GM18519 (cell line): ENCODE measurements around the gene DPP6.
"Not testable (repeated sequence)": the region's sequence is repeated elsewhere in the genome, so short reads cannot be mapped to it uniquely, and the experiment has no call there.

ENCODE experiments used
- ATAC-seq: cut with Tn5 transposase; IDR thresholded peaks from one replicate; pipeline ENCODE4 v1.9.1; 2021; ENCODE audit warnings: mild to moderate bottlenecking, moderate library complexity; ENCODE audit not compliant: unreplicated experiment, low FRiP score

Gene DPP6

DNA sequence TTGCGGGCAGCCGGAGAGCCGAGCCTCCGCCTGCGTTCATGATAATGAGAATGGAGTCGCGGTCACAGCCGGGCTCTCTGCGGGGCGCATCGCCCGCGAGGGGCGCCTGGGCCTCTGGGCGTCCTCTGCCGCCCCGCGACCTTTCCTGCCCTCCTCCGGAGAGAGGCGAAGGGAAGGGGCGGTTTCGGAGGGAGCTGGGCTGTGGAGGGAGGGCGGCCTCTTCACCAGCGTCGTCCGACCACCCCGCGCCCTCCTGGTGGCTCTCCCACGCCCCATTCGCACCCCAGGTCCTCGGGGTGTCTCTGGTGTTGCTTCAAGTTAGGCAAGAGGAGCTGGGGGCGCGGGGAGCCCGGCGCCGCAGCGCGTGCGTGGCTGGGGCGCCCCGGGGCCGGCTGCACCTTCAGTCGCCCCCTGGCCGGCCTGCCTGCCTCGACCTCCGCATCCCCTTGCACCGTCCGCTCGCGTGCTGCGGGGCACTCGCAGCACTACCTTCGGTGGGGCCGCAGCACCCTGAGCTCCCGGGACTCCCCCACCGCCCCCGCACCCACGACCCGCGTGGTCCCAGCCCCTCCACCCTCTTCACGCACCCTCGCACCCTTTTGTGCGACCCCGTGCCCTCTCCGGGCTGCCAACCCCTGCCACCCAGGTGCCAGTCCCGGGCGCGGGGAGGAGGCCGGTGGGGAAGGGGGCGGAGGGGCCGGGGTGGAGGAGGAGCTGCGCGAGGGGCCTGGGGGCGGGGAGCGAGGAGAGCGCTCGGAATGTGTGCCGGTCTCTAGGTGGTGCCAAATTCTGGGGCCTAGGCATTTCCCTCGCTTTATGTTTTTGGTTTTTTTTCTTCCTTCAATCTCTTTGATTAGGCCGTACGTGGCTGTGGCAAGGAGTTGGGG, at the start of gene DPP6:
Gene DPP6 (plus strand): TSS at position 756 of the 887 bp plus-strand sequence.
- ATAC-seq, result not testable (repeated sequence)

GRCh38 chr7:154009423-154009911, 42.7 kb upstream of the DPP6 start:
- not testable (repeated sequence) for ATAC-seq

- not testable (repeated sequence) for ATAC-seq
Measured at GRCh38 chr7:154010726-154011568, 41.3 kb upstream of the DPP6 start.

DNA sequence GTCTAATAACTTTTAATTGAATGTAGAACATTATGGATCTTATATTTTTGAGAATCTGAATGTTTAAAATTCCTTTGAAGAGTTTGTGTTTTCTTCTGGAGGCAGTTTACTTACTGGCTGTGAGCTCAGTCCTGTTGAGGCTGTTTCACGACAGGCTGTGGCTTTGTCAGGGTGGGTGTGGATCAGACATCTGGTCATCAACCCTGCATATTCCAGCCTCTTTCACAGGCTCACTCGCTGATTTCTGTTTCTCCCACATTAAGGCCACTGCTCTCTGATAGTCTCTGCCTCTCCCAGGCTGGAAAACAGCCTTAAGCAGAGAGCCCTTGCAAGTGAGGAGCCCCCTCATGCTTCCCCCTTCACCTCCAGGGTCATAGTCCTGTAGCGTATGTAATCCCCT, 39.4 kb upstream of the DPP6 start:
- ATAC-seq, result not testable (repeated sequence)

DNA sequence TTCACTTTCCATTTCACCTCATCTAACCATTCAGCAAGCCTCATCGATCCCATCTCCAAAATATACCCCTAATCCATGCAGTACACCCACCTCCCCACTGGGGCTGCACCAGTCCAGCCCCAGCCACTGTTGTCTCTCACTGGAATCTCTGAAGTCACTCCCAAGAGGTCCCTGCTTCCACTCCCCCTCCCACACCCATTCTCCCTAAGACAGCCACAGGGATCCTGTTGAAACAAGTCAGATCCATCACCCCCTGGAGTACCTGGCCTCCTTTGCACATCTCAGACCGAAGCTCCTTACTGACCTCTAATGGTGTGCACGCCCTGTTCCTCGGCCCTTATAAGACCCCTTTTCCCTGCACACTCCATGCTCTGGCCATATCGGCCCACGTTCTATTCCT, 36.6 kb upstream of the DPP6 start:
- ATAC-seq, result not testable (repeated sequence)

- not testable (repeated sequence) for ATAC-seq
Measured at GRCh38 chr7:154018354-154018753, 33.8 kb upstream of the DPP6 start.

DNA sequence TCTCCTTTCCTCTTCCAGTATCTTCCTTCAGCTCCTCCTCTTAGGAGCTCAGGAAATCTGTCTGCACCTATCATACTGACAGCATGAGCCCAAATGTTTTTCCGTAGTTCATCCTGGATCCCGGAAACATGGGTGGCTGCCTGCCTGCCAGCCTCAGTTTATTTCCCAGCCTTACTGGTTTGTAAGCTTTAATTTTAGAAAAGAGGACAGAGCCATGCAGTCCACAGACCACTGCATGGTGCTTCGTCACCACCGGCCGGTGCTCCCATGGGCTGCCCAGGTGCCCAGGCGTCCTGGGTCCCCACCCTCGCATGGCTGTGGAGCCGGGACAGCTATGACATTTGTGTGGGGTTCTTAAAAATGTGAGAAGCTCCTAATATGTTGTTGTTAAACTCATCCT, 24.4 kb upstream of the DPP6 start:
- not testable (repeated sequence) for ATAC-seq

GRCh38 chr7:154030476-154031080, 21.6 kb upstream of the DPP6 start:
- ATAC-seq, result not testable (repeated sequence)

GRCh38 chr7:154039466-154040165, 12.6 kb upstream of the DPP6 start:
- ATAC-seq, result peak; percentile 58

- not testable (repeated sequence) for ATAC-seq
Measured at GRCh38 chr7:154050394-154050793, 1.8 kb upstream of the DPP6 start.

GRCh38 chr7:154051006-154051642, 1.1 kb upstream of the DPP6 start:
- not testable (repeated sequence) for ATAC-seq

GRCh38 chr7:154052530-154053252, 493 bp downstream of the DPP6 start:
- ATAC-seq, result not testable (repeated sequence)

- not testable (repeated sequence) for ATAC-seq
Measured at GRCh38 chr7:154053466-154054312, 1.5 kb downstream of the DPP6 start.

- ATAC-seq, result not testable (repeated sequence)
Measured at GRCh38 chr7:154054664-154055063, 2.5 kb downstream of the DPP6 start.

- ATAC-seq, result not testable (repeated sequence)
Measured at GRCh38 chr7:154055491-154056106, 3.4 kb downstream of the DPP6 start.

DNA sequence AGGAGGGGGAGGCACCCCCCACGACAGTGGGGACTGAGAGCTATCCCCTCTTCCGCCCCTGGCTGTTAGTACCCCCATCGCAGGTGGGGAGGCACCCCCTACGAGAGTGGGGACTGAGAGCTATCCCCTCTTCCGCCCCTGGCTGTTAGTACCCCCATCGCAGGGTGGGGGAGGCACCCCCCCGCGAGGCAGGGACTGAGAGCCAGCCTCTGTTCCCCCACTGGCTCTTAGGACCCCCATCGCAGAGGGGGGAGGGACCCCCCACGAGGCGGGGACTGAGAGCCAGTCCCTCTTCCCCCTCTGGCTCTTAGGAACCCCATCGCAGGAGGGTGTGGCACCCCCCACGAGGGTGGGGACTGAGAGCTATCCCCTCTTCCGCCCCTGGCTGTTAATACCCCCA, 6.6 kb downstream of the DPP6 start:
- not testable (repeated sequence) for ATAC-seq

DNA sequence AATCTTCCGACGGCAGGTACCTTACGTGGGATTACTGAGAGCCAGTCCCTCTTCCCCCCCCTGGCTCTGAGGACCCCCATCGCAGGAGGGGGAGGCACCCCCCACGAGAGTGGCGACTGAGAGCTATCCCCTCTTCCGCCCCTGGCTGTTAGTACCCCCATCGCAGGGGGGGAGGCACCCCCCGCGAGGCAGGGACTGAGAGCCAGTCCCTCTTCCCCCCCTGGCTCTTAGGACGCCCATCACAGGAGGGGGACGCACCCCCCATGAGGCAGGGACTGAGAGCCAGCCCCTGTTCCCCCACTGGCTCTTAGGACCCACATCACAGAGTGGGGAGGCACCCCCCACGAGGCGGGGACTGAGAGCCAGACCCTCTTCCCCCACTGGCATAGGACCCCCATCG, 8.4 kb downstream of the DPP6 start:
- ATAC-seq, result not testable (repeated sequence)
